GM20431 (cell line): ENCODE data around the gene CSNK1D.

ENCODE experiments used
- in situ Hi-C: fragments of 300-500 bp; cut with MseI, MboI; formaldehyde crosslinking; loops from one replicate; pipeline ENCODE4 v1.15.0; 2020; ENCODE audit warnings: low sequenced_read_pairs; ENCODE audit not compliant: unreplicated experiment

Gene CSNK1D

GRCh38 chr17:82296511-82297279 is 23.2 kb upstream of the CSNK1D start:
- in situ Hi-C loops = no loop called here

DNA sequence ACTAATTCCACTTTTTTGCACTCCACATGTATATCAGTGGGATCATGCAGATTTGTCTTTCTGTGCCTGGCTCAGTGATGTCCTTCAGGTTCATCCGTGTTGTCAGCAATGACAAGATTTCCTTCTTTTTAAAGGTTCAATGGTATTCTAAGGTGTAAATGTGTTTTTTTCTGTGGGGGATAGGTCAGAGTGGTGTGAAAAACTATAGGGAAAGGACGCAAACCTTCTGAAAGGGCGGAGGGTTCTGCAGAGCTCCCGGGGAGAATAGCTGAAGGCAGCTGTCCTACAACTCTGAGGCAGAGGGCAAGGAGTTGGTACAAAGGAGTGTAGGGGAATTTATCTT is 21.9 kb upstream of the CSNK1D start:
- in situ Hi-C loops = no loop called here

GRCh38 chr17:82294064-82294773 is 20.7 kb upstream of the CSNK1D start:
- in situ Hi-C loops = no loop called here

DNA sequence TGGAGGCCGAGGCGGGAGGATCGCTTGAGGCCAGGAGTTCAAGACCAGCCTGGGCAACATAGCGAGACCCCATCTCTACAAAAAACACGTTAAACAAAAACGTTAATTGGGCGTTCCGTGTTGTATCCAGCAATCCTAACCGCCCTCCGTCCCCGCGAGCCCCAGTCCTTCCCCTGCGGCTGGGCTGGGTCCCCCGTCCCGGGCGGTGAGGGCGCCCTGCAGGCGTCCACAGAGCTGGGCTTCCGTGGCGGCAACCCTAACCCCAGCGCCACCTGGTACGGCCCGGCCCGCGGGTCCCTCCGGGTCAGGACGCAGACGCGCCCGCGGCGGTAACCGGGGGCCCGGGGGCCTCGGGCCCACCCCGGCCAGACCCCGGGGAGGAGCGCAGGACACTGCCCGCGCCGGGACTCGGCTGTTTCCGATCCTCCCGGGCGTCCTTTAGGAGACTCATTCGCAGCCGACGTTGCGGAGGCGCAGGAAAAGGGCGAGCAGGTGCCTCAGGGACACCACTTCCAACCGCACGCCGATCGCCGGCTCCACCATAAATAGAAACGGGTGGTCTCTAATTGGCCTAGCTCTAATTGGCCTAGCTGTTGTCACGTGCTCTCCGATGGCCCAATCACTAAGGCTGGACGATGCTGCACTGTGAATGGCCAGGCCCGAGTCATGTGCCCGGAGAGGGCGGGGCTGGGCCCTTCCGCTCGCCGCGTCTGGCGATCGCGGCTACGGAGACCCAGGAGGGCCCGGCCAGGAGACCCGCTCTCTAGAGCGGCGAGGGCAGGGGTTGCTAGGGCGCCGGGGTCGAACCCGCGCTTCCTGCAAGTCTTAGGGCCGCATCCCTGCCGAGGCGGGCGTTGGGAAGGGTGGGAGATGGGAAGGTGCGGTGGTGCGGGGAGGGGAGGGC is 19.0 kb upstream of the CSNK1D start:
- in situ Hi-C loops = no loop called here

GRCh38 chr17:82291582-82292250 is 18.2 kb upstream of the CSNK1D start:
- in situ Hi-C loops = no loop called here

DNA sequence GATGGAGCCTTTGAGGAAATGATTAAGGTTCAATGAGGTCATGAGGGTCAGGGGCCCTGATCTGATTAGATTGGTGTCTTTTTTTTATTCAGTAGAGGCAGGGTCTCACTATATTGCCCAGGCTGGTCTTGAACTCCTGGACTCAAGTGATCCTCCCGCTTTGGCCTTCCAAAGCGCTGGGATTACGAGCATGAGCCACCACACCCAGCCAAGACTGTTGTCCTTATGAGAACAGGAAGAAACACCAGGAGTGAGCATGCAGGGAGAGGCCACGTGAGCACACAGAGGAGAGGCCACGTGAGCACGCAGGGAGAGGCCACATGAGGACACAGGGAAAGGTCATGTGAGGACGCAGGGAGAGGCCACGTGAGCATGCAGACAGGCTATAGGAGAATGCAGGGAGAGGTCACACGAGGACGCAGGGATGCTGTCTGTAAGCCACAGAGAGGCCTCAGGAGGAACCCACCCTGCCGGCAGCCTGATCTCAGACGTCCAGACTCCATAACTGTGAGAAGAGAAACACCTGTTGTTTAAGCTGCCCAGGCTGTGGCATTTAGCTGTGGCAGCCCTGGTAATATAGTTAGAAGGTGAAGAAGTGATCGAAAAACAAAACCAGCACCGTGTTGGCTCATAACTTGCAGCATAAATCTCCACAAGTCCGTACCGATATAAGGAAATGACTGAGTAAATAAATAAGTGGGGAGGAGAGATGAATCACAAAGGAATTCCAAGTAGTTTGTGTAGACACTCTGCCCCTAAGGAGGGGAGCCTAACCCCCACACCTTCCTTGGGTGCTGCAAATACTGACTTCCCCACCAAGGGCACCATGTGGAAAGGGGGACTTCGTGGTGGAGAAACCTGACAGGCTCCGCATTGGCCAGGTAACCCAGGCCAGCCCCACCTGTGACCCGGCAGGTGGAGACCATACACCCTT is 14.6 kb upstream of the CSNK1D start:
- in situ Hi-C loops = no loop called here

- in situ Hi-C loops = no loop called here
Observed at GRCh38 chr17:82287013-82287867, 13.7 kb upstream of the CSNK1D start.

DNA sequence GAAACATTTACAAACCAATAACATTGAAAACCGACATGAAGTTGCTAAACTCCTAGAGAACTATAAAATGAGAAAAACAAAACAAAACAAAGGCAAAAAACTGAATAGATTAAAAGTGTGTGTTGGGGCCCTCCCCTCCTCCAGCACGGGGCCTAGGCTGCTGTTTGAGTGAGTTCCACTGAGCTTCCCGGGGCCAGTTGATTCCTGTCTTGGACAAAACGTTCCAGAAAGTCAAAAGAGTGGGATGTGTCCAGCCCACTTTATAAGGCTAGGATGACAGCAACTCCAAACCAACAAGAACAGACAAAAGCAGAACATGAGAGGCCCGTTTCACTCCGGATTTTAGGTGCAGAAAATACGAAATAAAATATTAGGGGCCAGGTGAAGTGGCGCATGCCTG is 11.6 kb upstream of the CSNK1D start:
- in situ Hi-C loops = no loop called here

- in situ Hi-C loops = no loop called here
Observed at GRCh38 chr17:82283208-82283749, 9.8 kb upstream of the CSNK1D start.

DNA sequence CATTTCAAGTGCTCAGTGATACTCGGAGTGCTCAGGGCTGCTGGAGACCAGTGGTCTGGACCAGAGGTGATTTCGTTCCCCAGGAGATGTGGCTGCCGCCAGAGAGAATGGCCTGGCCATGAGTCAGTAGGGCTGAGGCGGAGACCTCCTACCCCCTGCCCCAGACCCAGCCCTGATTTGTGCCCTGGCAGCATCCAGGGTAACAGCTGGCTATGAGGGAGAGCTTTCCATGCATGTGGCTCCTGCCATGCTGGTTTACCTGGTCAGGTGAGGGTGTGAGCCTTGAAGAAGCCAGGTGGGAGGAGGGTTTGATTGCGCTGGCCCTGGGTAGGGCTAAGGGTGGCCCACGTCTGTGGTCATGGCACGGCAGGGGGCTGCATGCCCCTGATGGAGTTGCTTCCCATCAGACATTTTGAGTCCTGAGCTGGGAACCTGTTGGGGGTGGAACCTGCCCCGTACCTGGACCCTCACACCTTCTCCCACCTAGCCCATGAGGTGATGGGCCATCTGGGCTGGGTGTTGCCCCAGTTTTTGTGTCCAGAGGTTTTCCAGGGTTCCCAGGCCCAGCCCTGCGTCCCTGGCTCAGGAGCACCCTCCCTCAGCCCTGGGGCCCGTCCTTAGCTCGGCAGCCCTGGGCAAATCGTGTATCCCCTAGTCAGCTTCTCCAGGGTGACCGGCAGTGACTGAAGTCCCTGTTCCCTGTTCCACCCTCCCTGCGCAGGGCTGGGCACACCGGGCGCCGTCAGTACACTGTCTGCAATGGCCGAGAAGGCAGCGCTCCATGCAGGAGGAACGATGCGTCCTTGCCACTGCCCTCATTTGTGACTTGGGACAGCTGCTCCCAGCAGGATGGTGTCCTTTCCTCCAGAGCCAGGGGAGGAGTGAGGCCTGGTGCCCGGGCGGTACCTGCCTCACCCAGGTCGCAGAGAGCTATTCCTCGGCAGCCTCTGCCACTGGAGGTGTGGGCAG is 9.0 kb upstream of the CSNK1D start:
- in situ Hi-C loops = no loop called here

DNA sequence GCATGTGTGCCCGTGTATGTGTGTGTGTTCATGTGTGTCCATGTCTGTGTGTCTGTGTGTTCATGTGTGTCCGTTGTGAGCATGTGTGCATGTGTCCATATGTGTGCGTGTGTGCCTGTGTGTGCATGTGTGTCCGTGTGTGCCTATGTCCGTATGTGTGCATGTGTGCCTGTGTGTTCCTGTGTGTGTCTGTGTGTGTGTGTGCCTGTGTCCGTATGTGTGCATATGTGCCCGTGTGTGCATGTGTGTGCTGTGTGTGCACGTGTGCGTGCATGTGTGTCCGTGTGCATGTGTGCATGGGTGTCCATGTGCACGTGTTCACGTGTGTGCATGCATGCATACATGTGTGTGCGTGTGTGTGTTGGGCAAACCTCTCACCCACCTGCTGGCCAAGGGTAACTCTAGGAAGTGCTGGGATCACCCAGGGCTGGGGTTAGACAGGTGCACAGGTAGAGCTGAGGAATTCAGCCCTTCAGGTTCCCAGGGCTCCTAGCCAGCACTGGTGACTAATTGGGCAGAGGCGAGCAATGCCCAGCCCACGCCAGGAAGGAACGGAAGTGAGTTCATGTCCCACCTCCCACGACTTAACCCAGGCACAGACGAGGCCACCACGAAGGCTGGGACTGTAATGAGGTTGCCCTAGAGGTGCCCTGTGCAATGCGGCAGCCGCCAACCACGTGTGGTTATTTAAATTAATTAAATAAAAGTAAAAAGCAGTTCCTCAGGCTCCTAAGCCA is 8.2 kb upstream of the CSNK1D start:
- in situ Hi-C loops = no loop called here

- in situ Hi-C loops = no loop called here
Observed at GRCh38 chr17:82281076-82281475, 7.6 kb upstream of the CSNK1D start.

- in situ Hi-C loops = no loop called here
Observed at GRCh38 chr17:82280537-82280936, 7.0 kb upstream of the CSNK1D start.

- in situ Hi-C loops = no loop called here
Observed at GRCh38 chr17:82278786-82279391, 5.4 kb upstream of the CSNK1D start.

GRCh38 chr17:82278308-82278707 is 4.8 kb upstream of the CSNK1D start:
- in situ Hi-C loops = no loop called here

- in situ Hi-C loops = no loop called here
Observed at GRCh38 chr17:82277851-82278250, 4.4 kb upstream of the CSNK1D start.
